Upper lobe of left lung (tissue), 4 donors: ENCODE results near the gene TRPM2.

Source experiments
- CTCF ChIP-seq, 6 experiments: fragments of 450-650 bp in 4 of 6; fragments of 200-600 bp in 2 of 6; sonication (generic) in 2 of 6; IDR thresholded peaks; one replicate each; pipeline ENCODE4 v1.5.1; 2016 to 2019; ENCODE audit warnings: antibody characterized with exemption in 6 of 6
- POLR2A ChIP-seq, 4 donors: fragments of 450-650 bp; IDR thresholded peaks; one replicate each; pipeline ENCODE4 v1.5.1; 2016 to 2017; ENCODE audit warnings: antibody characterized with exemption in 4 of 4, mild to moderate bottlenecking in 2 of 4

DNA sequence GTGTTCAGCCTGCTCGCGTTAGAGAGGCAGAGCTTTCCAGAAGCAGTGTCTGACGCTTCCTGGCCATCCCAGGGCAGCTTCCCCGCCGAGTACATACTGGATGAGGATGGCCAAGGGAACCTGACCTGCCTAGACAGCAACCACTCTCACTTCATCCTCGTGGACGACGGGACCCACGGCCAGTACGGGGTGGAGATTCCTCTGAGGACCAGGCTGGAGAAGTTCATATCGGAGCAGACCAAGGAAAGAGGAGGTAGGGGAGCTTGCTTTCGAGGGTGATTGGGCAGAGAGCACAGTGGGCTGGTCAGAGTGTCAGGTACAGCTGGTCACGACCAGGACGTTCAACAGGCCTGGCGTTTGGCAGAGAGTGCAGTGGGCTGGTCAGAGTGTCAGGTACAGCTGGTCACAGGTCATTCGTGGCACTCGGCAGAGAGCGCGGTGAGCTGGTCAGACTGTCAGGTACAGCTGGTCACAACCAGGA lies 22.4 kb downstream of the TRPM2 start:
- TF ChIP-seq POLR2A (IDR thresholded peaks at IDR 0.05): no peak
- no peak for TF ChIP-seq CTCF (IDR thresholded peaks at IDR 0.05)
